ENCODE data around the gene CELSR3. TPM values are rescaled to one million over a fixed set of nuclear protein-coding genes. Genes with fewer than 3 reads are reported as not detected.

CELSR3 gene
- total RNA-seq, 1 donor from 2014 or later: 0.13 TPM

DNA sequence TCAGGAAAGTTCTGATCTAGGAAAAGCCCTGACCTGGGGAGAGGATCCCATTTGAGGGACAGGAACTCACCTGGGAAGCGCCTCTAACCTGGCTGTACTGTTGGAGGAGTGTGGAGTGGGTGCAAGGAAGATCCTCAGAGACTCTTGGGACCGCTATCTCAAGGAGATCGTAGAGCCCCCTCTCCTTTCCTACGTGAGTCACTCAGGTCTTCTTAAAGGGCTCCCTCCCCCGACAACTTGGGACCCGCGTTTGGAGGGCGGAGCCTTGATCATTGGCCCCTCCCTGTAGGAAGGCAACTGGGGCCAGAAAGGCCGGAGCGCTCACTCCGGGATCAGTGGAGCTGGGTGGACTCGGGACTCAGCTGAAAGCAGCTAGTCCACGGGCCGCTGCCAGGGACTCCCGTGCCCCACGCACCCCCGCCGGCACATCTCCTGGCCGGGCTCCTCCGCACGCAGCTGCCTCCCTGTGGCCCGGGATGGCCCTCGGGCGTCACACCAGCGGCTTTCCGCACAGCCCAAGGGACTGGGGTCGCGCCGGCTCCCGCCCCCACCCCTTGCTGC is 27.9 kb downstream of the CELSR3 start:
- peak; percentile 5 to 55 for DNase-seq (ENCODE audit: low read depth in 2 of 2)

DNA sequence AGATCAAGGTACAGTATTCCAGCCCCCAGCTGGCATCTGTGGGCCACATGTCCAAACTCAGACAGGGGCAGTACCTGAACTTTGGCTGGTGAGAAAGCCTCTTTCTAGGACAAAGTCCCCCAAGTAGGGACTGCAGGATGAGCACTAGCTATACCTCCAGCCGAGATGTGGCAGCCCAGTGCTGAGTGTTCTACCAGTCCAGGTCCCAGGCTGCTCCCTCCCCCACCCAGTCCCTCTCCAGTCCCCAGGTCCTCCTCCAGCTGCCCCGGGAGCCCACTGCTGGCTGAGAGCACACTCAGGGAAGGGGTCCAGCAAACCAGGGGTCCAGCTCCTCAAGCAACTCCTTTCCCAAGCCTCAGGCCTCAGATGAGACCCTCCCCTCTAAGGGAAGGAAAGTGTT is 28.9 kb downstream of the CELSR3 start:
- DNase-seq (ENCODE audit: low read depth in 2 of 2): no peak

DNA sequence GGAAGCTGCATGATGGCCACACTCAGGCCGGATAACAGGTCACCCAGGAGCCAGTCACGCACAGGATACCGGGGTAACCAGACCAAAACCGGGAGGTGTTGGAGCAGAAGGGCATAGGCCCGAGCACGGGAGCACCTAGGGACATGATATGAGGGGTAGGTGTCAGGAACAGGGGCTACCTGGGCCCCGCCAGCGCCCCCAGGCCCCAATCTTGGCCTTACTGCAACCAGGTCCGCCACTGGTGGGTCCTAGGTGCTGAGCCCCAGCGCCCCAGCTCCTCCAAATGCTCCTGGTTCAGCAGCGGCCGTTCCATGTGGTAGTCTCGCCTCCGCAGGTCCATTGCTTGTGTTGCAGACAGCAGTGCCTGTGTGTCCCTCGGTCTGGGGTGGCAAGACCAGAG is 29.4 kb downstream of the CELSR3 start:
- DNase-seq (ENCODE audit: low read depth in 2 of 2): no peak

- no peak for DNase-seq (ENCODE audit: low read depth in 2 of 2)
Measured at GRCh38 chr3:48631516-48632448, 30.9 kb downstream of the CELSR3 start.

DNA sequence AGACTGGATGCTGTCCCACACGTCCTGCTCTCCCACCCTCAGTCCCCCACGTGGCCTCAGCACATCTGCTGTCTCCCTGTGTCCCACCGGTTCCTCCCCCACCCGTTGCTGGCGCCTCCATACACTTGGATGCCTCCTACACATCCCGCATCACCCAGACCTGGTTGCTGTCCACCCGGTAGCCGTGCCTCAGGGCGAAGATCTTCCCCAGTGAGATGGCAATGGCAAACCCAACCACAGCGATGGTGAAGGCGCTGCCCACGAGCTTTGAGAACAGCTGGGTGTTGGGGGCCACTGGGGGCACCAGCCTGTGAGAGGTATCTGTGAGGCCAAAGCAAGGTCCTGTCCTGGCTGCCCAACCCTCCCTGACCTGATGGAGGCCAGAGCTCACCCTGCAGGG is 31.9 kb downstream of the CELSR3 start:
- no peak for DNase-seq (ENCODE audit: low read depth in 2 of 2)

DNA sequence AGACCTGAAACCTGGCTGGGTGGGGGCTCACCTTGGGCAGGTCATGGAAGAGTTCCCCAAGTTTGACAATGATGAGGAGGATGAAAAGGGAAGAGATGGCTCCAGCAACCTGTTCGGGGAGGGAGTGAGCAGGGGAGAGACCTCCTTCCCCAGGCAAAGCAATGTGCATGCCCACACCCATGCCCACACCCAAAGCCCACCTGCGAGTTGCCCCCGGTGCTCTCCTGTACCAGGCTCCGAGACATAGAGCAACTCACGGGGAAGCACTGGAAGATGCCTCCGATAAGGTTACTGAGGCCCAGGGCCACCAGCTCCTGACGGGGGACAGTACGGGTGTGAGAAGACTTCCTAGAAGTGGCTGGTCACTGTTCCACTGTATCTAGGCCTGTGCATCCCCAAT is 32.3 kb downstream of the CELSR3 start:
- DNase-seq (ENCODE audit: low read depth in 2 of 2): no peak

DNA sequence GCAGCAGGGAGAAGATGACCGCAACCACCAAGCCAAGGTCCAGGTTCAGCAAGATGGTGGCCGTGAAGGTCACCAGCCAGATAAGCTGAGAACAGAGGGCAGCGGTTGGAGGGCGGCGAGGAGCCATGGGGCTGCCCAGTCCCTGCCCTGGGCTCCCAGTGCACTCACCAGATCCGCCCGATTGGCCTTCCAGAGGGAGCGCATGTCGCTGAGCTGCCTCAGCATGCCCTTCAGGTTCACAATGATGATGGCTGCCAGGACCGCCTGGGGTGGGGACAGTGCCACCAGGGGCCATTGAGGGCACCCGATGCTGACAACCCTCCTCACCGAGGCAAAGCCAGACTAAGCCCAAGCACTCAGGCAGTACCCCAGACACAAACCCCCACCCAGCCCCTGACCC is 32.8 kb downstream of the CELSR3 start:
- DNase-seq (ENCODE audit: low read depth in 2 of 2): no peak

DNA sequence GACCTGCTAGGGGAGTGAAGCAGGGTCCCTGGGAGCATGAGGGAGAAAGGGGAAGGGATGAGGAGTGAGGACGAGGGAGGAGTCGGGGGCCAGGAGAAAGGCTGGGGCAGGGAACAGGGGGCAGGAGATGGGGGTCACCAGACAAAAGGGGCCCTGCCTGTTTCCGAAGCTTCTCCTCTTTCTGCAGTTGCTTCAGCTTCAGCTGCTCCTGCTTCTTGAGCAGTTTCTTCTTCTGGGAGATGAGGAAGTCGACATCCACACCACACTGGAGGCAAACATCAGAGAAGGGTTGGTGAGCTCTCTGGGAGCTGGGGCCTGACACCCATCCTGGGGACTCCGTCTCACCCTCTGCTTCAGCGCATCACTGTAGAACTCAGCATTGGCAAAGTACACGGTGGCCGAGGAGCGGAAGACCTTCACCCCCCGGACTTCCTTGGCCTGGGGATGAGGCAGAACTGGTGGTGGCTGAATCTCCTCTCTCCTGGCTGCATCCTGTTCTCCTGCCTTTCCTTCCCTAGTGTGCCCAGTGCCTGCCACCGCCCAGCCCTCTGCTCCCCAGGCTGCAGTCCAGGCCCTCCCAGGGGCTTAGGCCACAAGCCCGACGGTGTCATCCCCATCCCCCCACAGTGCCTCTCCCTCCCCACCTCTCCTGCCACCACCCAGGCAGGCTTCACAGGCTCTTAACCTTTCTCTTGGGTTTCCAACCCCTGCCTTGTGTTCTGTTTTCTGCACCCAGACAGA is 34.2 kb downstream of the CELSR3 start:
- no peak for DNase-seq (ENCODE audit: low read depth in 2 of 2)

GRCh38 chr3:48625600-48625999 is 37.1 kb downstream of the CELSR3 start:
- DNase-seq (ENCODE audit: low read depth in 2 of 2): no peak

GRCh38 chr3:48624767-48625166 is 37.9 kb downstream of the CELSR3 start:
- no peak for DNase-seq (ENCODE audit: low read depth in 2 of 2)

- DNase-seq (ENCODE audit: low read depth in 2 of 2): no peak
Measured at GRCh38 chr3:48623851-48624547, 38.7 kb downstream of the CELSR3 start.

- no peak for DNase-seq (ENCODE audit: low read depth in 2 of 2)
Measured at GRCh38 chr3:48621461-48621869, 41.2 kb downstream of the CELSR3 start, which contains the start of gene TMEM89. TMEM89 (minus strand) TSS chr3:48621769; CDS start chr3:48621756, 13 bp downstream.

- no peak for DNase-seq (ENCODE audit: low read depth in 2 of 2)
Measured at GRCh38 chr3:48619541-48620524, 42.9 kb downstream of the CELSR3 start.

DNA sequence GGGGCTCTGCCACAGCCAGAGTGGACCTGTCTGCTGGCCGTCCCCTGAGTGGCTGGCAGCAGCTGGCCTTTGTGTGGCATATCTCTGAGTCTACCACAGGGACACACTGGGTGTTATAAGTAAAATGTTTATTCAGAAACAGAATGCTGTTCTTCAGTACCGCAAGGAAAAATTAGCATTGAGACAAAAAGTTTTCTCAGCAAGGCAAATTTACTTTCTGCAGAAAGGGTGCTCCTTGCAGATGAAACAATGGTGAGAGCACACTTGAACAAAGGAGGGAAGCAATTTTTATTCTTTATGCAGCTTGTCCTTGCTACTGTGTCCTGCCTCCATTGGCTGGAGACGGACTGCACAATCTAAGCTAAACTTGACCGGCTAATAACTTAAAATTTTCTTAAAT is 45.1 kb downstream of the CELSR3 start:
- DNase-seq (ENCODE audit: low read depth in 2 of 2): no peak

DNA sequence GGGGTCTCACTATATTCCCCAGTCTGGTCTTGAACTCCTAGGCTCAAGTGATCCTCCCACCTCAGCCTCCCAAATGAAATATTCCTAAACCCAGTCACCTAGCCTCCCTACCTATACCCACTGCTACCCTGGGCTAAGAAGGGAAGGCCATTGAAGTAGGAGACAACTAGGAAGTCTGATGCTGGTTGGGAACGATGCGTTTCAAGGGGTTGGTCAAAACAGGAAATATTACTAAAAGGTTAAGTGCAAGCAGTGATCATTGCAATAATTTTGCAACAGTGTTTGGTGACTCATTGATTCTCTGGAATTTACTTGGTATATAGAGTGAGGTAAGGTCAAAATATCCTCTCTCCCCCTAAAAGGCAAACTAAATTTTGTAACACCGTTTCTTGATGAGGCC is 48.6 kb downstream of the CELSR3 start:
- DNase-seq (ENCODE audit: low read depth in 2 of 2): peak in 1 of 2 donors; percentile 33

- no peak for DNase-seq (ENCODE audit: low read depth in 2 of 2)
Measured at GRCh38 chr3:48612309-48612708, 50.4 kb downstream of the CELSR3 start.

- DNase-seq (ENCODE audit: low read depth in 2 of 2): peak; percentile 89 to 94
Measured at GRCh38 chr3:48609088-48610005, 53.3 kb downstream of the CELSR3 start, which contains the start of gene UQCRC1. UQCRC1 (minus strand) TSS chr3:48609646; CDS start chr3:48609620, 26 bp downstream.

DNA sequence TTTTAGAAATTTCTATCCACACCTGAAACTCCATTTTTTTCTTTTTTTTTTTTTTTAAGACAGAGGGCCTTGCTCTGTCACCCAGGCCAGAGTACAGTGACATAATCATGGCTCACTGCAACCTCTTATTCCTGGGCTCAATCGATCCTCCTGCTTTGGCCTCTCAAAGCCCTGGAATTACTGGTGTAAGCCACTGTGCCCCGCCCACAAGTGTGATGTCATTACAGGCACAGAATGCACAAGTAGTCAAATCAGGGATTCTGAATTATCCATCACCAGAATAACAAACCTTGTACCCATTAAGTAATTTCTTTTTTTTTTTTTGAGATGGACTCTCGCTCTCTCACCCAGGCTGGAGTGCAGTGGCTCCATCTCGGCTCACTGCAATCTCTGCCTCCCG is 55.2 kb downstream of the CELSR3 start:
- DNase-seq (ENCODE audit: low read depth in 2 of 2): peak in 1 of 2 donors; percentile 31

DNA sequence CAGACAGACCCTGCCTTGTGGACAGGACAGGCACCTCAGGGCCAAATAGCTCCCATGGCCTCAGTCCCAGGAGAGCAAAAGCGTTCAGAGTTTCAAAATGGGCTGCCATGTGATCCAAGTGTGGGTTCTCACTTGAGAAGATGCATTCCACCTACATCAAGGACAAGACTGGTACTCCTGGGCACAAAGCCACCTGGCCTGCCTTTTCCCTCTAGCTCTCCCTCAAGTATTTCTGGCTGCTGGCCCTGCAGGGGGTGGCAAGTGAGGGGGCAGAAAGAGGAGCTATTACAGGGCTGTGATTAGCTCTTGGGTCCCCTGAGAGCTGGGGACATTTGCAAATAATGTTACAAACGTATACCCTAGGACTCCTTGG is 61.1 kb downstream of the CELSR3 start:
- no peak for DNase-seq (ENCODE audit: low read depth in 2 of 2)

All from dermis microvascular lymphatic vessel endothelial cell (primary cell).